Karpas-422 (cell line): ENCODE data around the gene PSMB8. TPM values are rescaled to one million over a fixed set of nuclear protein-coding genes. Genes with fewer than 3 reads are reported as not detected.
A peak's percentile ranks its signal among the peaks of the same experiment; 100 is the strongest.

ENCODE experiments used
- DNase-seq: peaks from one replicate; pipeline ENCODE4 v3.0.0-alpha.2; 2015
- H2AFZ ChIP-seq: fragments of 200-600 bp; sonication (generic); 2 replicates; pipeline ENCODE4 v1.6.1; 2014; ENCODE audit warnings: antibody characterized with exemption, low read length, mixed read lengths
- H3K27ac ChIP-seq: fragments of 200-600 bp; sonication (generic); 2 replicates; pipeline ENCODE4 v1.5.1; 2014; ENCODE audit warnings: mild to moderate bottlenecking, low read length, moderate library complexity
- H3K27me3 ChIP-seq: fragments of 200-600 bp; sonication (generic); 2 replicates; pipeline ENCODE4 v1.6.1; 2014; ENCODE audit warnings: low read length, mixed read lengths
- H3K36me3 ChIP-seq: fragments of 200-600 bp; sonication (generic); 2 replicates; pipeline ENCODE4 v1.6.1; 2014; ENCODE audit warnings: low read length, mixed read lengths; ENCODE audit not compliant: insufficient read depth
- H3K4me1 ChIP-seq: fragments of 200-600 bp; sonication (generic); 2 replicates; pipeline ENCODE4 v1.6.1; 2014; ENCODE audit warnings: mild to moderate bottlenecking, low read length, mixed read lengths
- H3K4me2 ChIP-seq: fragments of 200-600 bp; sonication (generic); 2 replicates; pipeline ENCODE4 v1.6.1; 2014; ENCODE audit warnings: low read length, low read depth, mild to moderate bottlenecking; ENCODE audit not compliant: poor library complexity, severe bottlenecking
- H3K4me3 ChIP-seq: fragments of 200-600 bp; sonication (generic); 2 replicates; pipeline ENCODE4 v1.5.1; 2014; ENCODE audit warnings: mild to moderate bottlenecking, antibody characterized with exemption, low read length, mixed read lengths
- H3K79me2 ChIP-seq: fragments of 200-600 bp; sonication (generic); 2 replicates; pipeline ENCODE4 v1.6.1; 2014; ENCODE audit warnings: mild to moderate bottlenecking, low read length, mixed read lengths
- H3K9ac ChIP-seq: fragments of 200-600 bp; sonication (generic); 2 replicates; pipeline ENCODE4 v1.6.0; 2014; ENCODE audit warnings: low read length
- H3K9me2 ChIP-seq: fragments of 200-600 bp; sonication (generic), shearing (Covaris generic); replicated peaks from 2 replicates; pipeline ENCODE4 v1.6.0; 2014; ENCODE audit warnings: mild to moderate bottlenecking, low read length, moderate library complexity; ENCODE audit not compliant: insufficient read depth
- H3K9me3 ChIP-seq: fragments of 300-700, 200-600 bp; sonication (generic); 2 replicates; pipeline ENCODE4 v1.6.1; 2014; ENCODE audit warnings: low read length, mixed read lengths
- H4K20me1 ChIP-seq: fragments of 200-600 bp; sonication (generic); 2 replicates; pipeline ENCODE4 v1.6.1; 2014; ENCODE audit warnings: mild to moderate bottlenecking, antibody characterized with exemption, low read length, low read depth; ENCODE audit not compliant: insufficient read depth
- total RNA-seq: library from RNA; depleted of rRNA; stranded (reverse); fragments of >200 nt; shearing (Covaris generic); gene quantifications from 2 replicates; pipeline ENCODE4 v1.2.3, GENCODE V29; 2014; ENCODE audit warnings: low replicate concordance

The PSMB8 gene
- total RNA-seq, 1 experiment from 2014 or later = 212 TPM

GRCh38 chr6:32829495-32829894, 14.4 kb downstream of the PSMB8 start:
- H4K20me1 ChIP-seq = no peaks in the 10 kb centered on the region
- H3K4me1 ChIP-seq = peaks cover 12% of the 10 kb centered on the region
- H3K27ac ChIP-seq = no peak overlapping the region
- no peak overlapping the region for H3K9ac ChIP-seq
- H2AFZ ChIP-seq = no peak overlapping the region
- no peaks in the 10 kb centered on the region for H3K9me3 ChIP-seq
- H3K9me2 ChIP-seq = no peaks in the 10 kb centered on the region
- H3K4me3 ChIP-seq = no peak overlapping the region
- H3K27me3 ChIP-seq = no peaks in the 10 kb centered on the region
- peaks cover 43% of the 10 kb centered on the region; the same call in 1 of the 2 replicates for H3K36me3 ChIP-seq
- no peak for DNase-seq
- no peak overlapping the region for H3K4me2 ChIP-seq
- H3K79me2 ChIP-seq = peaks cover 14% of the 10 kb centered on the region

DNA sequence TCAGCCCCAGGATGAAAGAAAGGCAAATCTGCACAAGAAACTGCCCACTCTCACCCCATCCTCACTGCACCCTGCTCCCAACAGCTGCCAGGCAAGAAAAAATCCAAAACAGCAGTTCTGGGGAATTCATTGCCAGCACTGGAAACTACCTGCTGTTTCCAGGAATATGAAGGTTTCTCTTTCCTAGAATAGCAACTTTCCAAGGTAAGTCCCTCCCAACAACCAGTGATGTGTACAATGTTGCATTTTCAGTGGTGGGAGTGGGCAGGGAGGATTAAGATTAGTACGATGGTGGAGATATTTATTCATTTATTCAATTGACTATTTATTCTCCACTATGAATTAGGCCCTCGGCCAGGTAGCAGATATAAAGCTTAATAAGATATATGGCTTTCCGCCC, 16.8 kb downstream of the PSMB8 start:
- Histone ChIP-seq H4K20me1 (no peaks in the 10 kb centered on the region), H3K27ac (peak overlapping the region; percentile 16; the same call in 1 of the 2 replicates), H3K36me3 (peaks cover 22% of the 10 kb centered on the region; the same call in 1 of the 2 replicates), H3K4me2 (no peak overlapping the region), H3K79me2 (0 out of 2 replicates have a peak, but pooled peaks cover 3% of the 10 kb centered on the region), H3K4me1 (peaks cover 12% of the 10 kb centered on the region), H3K4me3 (no peak overlapping the region), H3K9ac (no peak overlapping the region), H2AFZ (no peak overlapping the region), H3K9me2 (no peaks in the 10 kb centered on the region), H3K9me3 (no peaks in the 10 kb centered on the region), H3K27me3 (no peaks in the 10 kb centered on the region)
- DNase-seq = no peak

DNA sequence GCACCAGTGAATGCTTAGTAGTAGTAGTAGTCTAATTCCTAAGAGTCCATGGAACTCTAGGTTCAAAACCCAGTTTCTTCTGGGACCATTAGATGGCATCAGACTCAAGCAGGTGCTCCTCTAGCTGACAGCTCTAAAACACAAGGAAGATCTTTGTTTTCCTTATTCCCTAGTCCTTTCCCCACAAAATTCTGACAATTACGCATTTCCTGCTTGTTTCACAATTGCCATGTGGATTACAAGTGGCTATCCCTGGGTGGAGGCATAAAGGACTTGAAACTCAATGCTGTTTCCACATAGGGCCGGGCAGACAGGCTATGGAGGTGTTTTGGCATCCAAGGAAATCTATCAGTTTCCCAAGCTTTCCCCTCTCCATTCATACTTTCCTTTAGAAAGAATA, 17.9 kb downstream of the PSMB8 start:
- H3K9me3 ChIP-seq = no peaks in the 10 kb centered on the region
- no peak overlapping the region for H2AFZ ChIP-seq
- H3K27ac ChIP-seq = peak overlapping the region; percentile 58; the same call in 1 of the 2 replicates
- no peak overlapping the region for H3K9ac ChIP-seq
- H3K27me3 ChIP-seq = no peaks in the 10 kb centered on the region
- no peak for DNase-seq
- no peak overlapping the region for H3K4me3 ChIP-seq
- H3K9me2 ChIP-seq = no peaks in the 10 kb centered on the region
- peaks cover 11% of the 10 kb centered on the region; the same call in 1 of the 2 replicates for H3K36me3 ChIP-seq
- H3K79me2 ChIP-seq = no peaks in the 10 kb centered on the region
- no peaks in the 10 kb centered on the region for H4K20me1 ChIP-seq
- H3K4me2 ChIP-seq = no peak overlapping the region
- peaks cover 23% of the 10 kb centered on the region for H3K4me1 ChIP-seq

DNA sequence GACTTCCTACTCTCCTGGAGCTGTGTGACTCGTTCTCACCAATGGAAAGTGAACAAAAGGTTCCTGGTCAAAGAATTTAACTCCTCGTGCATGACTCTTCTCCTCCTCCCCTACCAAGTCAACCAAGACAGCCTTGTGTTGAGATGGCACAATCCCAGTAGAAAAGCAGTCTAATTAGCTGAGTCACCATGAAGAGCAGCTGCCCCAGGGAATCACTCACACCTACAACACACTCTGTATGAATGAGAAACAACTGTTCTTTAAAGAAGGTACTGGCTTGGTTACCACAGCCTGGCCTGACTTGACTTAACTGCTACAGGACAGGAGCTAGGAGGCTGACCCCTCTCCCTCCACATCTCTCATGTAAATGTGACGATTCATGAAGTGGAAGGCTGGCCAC, 24.1 kb downstream of the PSMB8 start:
- Histone ChIP-seq H3K36me3 (no peaks in the 10 kb centered on the region), H3K4me2 (no peak overlapping the region), H3K9ac (no peak overlapping the region), H2AFZ (no peak overlapping the region), H3K27me3 (no peaks in the 10 kb centered on the region), H3K9me3 (no peaks in the 10 kb centered on the region), H4K20me1 (no peaks in the 10 kb centered on the region), H3K27ac (peak overlapping the region; percentile 96), H3K79me2 (no peaks in the 10 kb centered on the region; the same call in 1 of the 2 replicates), H3K4me3 (no peak overlapping the region), H3K9me2 (no peaks in the 10 kb centered on the region), H3K4me1 (peaks cover 84% of the 10 kb centered on the region)
- no peak for DNase-seq

GRCh38 chr6:32818867-32819266, 25.0 kb downstream of the PSMB8 start:
- H3K4me2 ChIP-seq = peak overlapping the region; percentile 15

DNA sequence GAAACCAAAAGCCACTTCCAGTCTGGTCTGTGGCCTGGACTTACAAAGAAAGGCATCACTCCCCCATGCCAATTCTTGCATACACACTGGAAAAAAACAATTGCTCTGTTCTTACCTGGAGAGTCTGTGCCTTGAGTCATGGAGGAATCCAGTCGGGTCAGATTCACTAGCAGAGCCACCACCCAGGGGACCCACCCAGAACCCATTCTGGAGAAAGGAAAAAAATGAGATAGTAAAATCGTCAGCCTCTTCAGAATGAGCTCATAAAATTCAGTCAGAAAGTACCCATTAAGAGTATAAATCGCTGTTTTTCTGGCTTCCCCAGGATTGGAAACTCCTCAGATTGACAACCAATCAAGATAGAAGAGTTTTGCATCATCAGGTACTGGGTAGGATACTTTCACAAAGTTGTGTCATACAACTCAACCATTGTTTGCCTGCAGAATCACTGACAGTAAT, 27.1 kb downstream of the PSMB8 start, which contains the start of gene HLA-DOB:
Gene HLA-DOB (minus strand): TSS at position 257 of the 459 bp plus-strand sequence. CDS start 51 bp downstream, at position 206.
- H4K20me1 ChIP-seq = no peaks in the 10 kb centered on the region
- peaks cover 9% of the 10 kb centered on the region for H3K79me2 ChIP-seq
- H2AFZ ChIP-seq = peak within 1 kb of the TSS; percentile 22; the same call in 1 of the 2 replicates
- H3K27me3 ChIP-seq = no peaks in the 10 kb centered on the region
- H3K4me2 ChIP-seq = peak within 1 kb of the TSS; percentile 82
- peak; percentile 91 for DNase-seq
- H3K4me1 ChIP-seq = peaks cover 77% of the 10 kb centered on the region
- H3K4me3 ChIP-seq = peak within 1 kb of the TSS; percentile 68
- no peaks in the 10 kb centered on the region for H3K9me2 ChIP-seq
- no peaks in the 10 kb centered on the region for H3K9me3 ChIP-seq
- peak within 1 kb of the TSS; percentile 76 for H3K9ac ChIP-seq
- H3K27ac ChIP-seq = peak within 1 kb of the TSS; percentile 96
- peaks cover 8% of the 10 kb centered on the region for H3K36me3 ChIP-seq

More at GRCh38 chr6:32818867-32819266, 25.0 kb downstream of the PSMB8 start:
- peak; percentile 50 for DNase-seq
- no peak overlapping the region for H3K9ac ChIP-seq
- no peaks in the 10 kb centered on the region for H4K20me1 ChIP-seq
- no peaks in the 10 kb centered on the region for H3K9me3 ChIP-seq
- peak overlapping the region; percentile 96 for H3K27ac ChIP-seq
- peaks cover 3% of the 10 kb centered on the region for H3K36me3 ChIP-seq
- H3K27me3 ChIP-seq = no peaks in the 10 kb centered on the region
- H3K9me2 ChIP-seq = no peaks in the 10 kb centered on the region
- H3K4me1 ChIP-seq = peaks cover 87% of the 10 kb centered on the region
- H3K4me3 ChIP-seq = no peak overlapping the region
- H2AFZ ChIP-seq = no peak overlapping the region
- H3K79me2 ChIP-seq = peaks cover 8% of the 10 kb centered on the region

- DNase-seq = peak; percentile 95
- Histone ChIP-seq H3K9me3 (no peaks in the 10 kb centered on the region), H3K4me3 (peak overlapping the region; percentile 68), H2AFZ (no peak overlapping the region), H4K20me1 (no peaks in the 10 kb centered on the region), H3K27ac (peak overlapping the region; percentile 96), H3K9ac (peak overlapping the region; percentile 76), H3K36me3 (peaks cover 8% of the 10 kb centered on the region), H3K4me1 (peaks cover 70% of the 10 kb centered on the region), H3K79me2 (peaks cover 9% of the 10 kb centered on the region), H3K9me2 (no peaks in the 10 kb centered on the region), H3K27me3 (no peaks in the 10 kb centered on the region), H3K4me2 (peak overlapping the region; percentile 82)
These were observed 27.9 kb downstream of the PSMB8 start for GRCh38 chr6:32815996-32816395.

- Histone ChIP-seq H3K27me3 (no peaks in the 10 kb centered on the region), H4K20me1 (no peaks in the 10 kb centered on the region), H3K4me3 (peak overlapping the region; percentile 68), H2AFZ (no peak overlapping the region), H3K36me3 (peaks cover 8% of the 10 kb centered on the region), H3K27ac (peak overlapping the region; percentile 96), H3K79me2 (peaks cover 9% of the 10 kb centered on the region), H3K4me1 (peaks cover 65% of the 10 kb centered on the region), H3K9me2 (no peaks in the 10 kb centered on the region), H3K9me3 (no peaks in the 10 kb centered on the region), H3K9ac (peak overlapping the region; percentile 67), H3K4me2 (peak overlapping the region; percentile 82)
- DNase-seq = no peak
These were observed 28.7 kb downstream of the PSMB8 start for GRCh38 chr6:32815115-32815514.
